HG03064 (cell line): Measurements from ENCODE around the gene DNM3.
"Not testable (repeated sequence)": the region's sequence is repeated elsewhere in the genome, so short reads cannot be mapped to it uniquely, and the experiment has no call there.

Source experiments
- ATAC-seq: cut with Tn5 transposase; IDR thresholded peaks from one replicate; pipeline ENCODE4 v1.9.1; 2021; ENCODE audit warnings: low read depth; ENCODE audit not compliant: unreplicated experiment

Gene DNM3

GRCh38 chr1:172429331-172430127 is 588.2 kb downstream of the DNM3 start:
- ATAC-seq = no peak

GRCh38 chr1:172430128-172430454 is 588.8 kb downstream of the DNM3 start:
- ATAC-seq = no peak

GRCh38 chr1:172431204-172431603 is 589.9 kb downstream of the DNM3 start:
- ATAC-seq = no peak

GRCh38 chr1:172431721-172432192 is 590.5 kb downstream of the DNM3 start:
- ATAC-seq = no peak

GRCh38 chr1:172437183-172437582 is 595.9 kb downstream of the DNM3 start:
- ATAC-seq = not testable (repeated sequence)

GRCh38 chr1:172442404-172442803 is 601.1 kb downstream of the DNM3 start:
- no peak for ATAC-seq

- no peak for ATAC-seq
Measured at GRCh38 chr1:172442843-172443565, 601.7 kb downstream of the DNM3 start.

- ATAC-seq = peak; percentile 98
Measured at GRCh38 chr1:172443666-172444453, 602.6 kb downstream of the DNM3 start, which contains the start of gene PIGC. TSS of gene PIGC (minus strand) at chr1:172444069. CDS start at chr1:172442622, 1,447 bp downstream.

- no peak for ATAC-seq
Measured at GRCh38 chr1:172446547-172446946, 605.2 kb downstream of the DNM3 start.

- ATAC-seq = no peak
Measured at GRCh38 chr1:172447641-172448040, 606.3 kb downstream of the DNM3 start.

- no peak for ATAC-seq
Measured at GRCh38 chr1:172448995-172449584, 607.8 kb downstream of the DNM3 start.

- ATAC-seq = no peak
Measured at GRCh38 chr1:172449585-172450523, 608.6 kb downstream of the DNM3 start.

GRCh38 chr1:172450524-172450885 is 609.2 kb downstream of the DNM3 start:
- ATAC-seq = no peak

GRCh38 chr1:172451002-172451443 is 609.7 kb downstream of the DNM3 start:
- ATAC-seq = no peak

GRCh38 chr1:172452536-172453152 is 611.3 kb downstream of the DNM3 start:
- ATAC-seq = no peak

- no peak for ATAC-seq
Measured at GRCh38 chr1:172453153-172453545, 611.9 kb downstream of the DNM3 start.

- ATAC-seq = no peak
Measured at GRCh38 chr1:172453607-172454006, 612.3 kb downstream of the DNM3 start.

GRCh38 chr1:172455451-172455850 is 614.2 kb downstream of the DNM3 start:
- no peak for ATAC-seq

- no peak for ATAC-seq
Measured at GRCh38 chr1:172456344-172456769, 615.1 kb downstream of the DNM3 start.
